ENCODE measurements around the gene CHRNA5.

The CHRNA5 gene

DNA sequence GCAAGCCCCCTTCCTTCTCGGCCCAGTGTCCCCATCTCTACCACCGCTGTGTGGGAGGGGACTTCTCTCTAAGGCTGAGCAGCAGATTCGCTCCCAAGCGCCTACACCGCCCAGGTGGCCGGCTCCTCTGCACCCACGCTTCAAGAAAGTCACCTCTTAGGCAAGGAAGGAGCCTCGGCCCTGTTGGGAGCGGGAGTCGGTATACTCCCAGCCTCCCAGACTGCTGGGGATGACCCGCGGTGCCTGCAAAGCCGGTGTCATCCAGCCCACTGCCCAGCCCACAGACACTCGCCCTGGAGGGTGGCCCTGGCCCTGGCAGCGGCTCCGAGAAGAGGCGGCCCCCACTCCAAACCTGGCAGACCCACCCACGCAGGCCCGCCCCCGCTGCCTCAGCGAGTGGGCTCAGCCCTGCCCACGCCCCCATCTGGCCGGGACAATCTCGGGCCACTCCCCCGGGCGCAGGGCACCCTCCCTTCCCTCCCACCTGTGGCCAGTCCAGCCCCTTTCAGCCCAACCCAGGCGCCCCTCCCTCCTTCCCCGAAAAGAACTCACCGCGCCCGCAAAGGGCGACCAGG is 75.3 kb downstream of the CHRNA5 start:
- no peak for DNase-seq

DNA sequence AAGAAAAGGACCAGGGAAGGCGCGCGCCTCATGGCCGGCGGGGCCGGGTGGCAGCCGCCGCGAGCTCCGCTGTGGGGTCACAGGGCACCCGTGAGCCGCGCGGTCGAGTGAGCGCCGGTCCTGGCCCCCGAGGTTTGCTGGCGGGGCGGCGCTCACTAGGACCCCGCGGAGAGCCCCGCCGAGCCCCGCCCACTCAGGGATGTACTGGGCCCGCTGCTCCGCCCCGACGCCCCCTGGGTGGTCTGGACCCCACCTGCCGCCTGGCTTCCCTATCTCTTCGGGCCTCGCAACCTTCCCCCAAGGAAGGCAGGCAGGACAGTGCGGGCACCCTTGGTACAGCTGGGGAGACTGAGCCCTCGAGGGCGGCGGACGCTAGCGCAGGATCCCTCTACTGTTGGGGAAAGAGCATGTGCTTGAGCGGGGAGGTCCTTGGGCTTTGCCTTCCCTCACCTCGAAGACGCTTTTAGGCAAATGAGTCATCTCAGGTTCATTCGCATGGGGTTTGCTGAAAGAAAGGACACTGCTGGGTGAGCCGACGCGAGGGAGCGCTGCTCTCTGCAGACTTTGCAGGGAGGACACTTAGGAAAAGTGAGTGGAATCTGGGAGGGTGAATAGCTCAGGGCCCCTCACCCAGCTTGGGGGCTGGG is 75.9 kb downstream of the CHRNA5 start, which contains the start of gene CHRNB4:
Gene CHRNB4 (minus strand): TSS at position 109 of the 647 bp plus-strand sequence. CDS start 77 bp downstream, at position 32.
- no peak for DNase-seq

DNA sequence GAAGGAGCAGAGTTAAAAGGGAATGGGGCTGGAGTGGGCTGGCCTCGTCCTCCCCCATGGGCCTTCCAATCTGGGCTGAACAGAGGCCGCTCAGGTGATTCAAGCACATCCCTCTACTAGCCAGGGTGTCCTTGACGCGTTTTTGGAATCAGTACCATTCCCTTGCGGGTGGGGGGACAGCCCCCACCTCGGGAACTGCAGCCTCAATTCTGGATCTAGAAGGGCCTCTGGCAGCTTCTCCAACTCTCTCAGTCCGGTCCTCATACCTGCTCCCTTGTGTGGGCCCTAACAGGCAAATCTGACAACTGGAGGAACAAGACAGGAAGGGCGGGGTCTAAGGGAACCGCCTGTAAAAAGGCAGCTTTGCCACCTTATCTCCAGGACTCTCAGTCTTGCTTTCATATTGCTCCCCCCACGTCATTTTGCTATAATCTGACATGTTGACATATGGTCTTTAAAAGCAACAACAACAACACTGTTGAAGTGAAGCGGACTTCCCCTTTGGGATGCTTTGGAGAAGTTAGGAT is 76.5 kb downstream of the CHRNA5 start:
- no peak for DNase-seq

DNA sequence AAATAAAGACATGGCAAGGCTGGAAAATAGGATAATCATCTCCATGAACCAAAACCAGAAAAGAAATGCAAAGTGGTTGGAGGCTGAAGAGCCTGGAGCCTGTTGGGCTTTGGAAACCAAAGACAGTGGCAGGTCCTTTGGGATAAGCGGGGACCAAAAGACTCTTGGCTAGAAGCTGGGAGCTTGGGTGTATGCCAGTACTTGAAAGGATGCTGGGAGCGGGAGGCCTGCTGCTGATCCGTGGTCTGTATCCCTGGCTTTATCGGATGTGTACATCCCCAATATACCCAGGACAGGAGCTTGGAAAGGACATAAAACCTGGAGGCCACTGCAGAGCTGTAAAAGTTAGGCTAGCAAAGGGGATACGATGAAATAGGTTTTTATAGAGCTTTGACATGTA is 77.0 kb downstream of the CHRNA5 start:
- DNase-seq, result no peak

Measured in NCI-H524 treated with DMSO at 0.1 percent for 48 hours (cell line).